ENCODE results near the gene ABR. TPM values are rescaled to one million over a fixed set of nuclear protein-coding genes. Genes with fewer than 3 reads are reported as not detected.

The ABR gene
- polyA plus RNA-seq, 2 of the 4 experiments (the other 2 are of a cell fraction) = 70.9 to 73.8 TPM

GRCh38 chr17:1071103-1071825 lies 108.5 kb downstream of the ABR start:
- peaks cover 2% of the 10 kb centered on the region; the same call in 1 of the 3 replicates for H3K9me3 ChIP-seq
- FAIRE-seq (no peak), DNase-seq (ENCODE audit: low read depth in 1 of 2, low spot score in 1 of 2) (no peak), ATAC-seq (no peak)
- H3K27ac ChIP-seq = no peak overlapping the region
- POLR2A ChIA-PET = no interaction called here
- H3K4me2 ChIP-seq = no peak overlapping the region
- TF ChIP-seq CHD2 (IDR thresholded peaks at IDR 0.05; ENCODE audit: low read length, partially characterized antibody) (no peak), SREBF2 (IDR thresholded peaks at IDR 0.05) (no peak), CTCF (IDR thresholded peaks at IDR 0.05) (no peak), MAFK (IDR thresholded peaks at IDR 0.05; ENCODE audit: partially characterized antibody) (no peak), MAZ (IDR thresholded peaks at IDR 0.05; ENCODE audit: borderline replicate concordance, low read depth, low read length) (no peak), JUN (IDR thresholded peaks at IDR 0.05) (no peak), FOSL2 (IDR thresholded peaks at IDR 0.05) (no peak), FOSL2 (CRISPR knock-in tag; IDR thresholded peaks at IDR 0.05) (no peak), RNF2 (IDR thresholded peaks at IDR 0.05; ENCODE audit: borderline replicate concordance, low read depth) (no peak)
- WGBS (ENCODE audit: missing lambda C conversion rate) = 92% methylated on average over 29 of the region's 29 CpGs
- peaks cover 9% of the 10 kb centered on the region for H3K4me1 ChIP-seq
- no peak overlapping the region for H3K4me3 ChIP-seq
- CTCF ChIA-PET = interaction anchor here (1.0 to 1.8 kb wide), 4 partner anchors 13 to 52 kb away, joined by 4 to 7 read pairs (median 4); no protein-coding TSS in a partner anchor

GRCh38 chr17:1070411-1070810 lies 109.4 kb downstream of the ABR start:
- H3K27ac ChIP-seq = no peak overlapping the region
- no peak for DNase-seq (ENCODE audit: low read depth in 1 of 2, low spot score in 1 of 2)
- WGBS (ENCODE audit: missing lambda C conversion rate) = 91% methylated on average over 20 of the region's 21 CpGs
- peaks cover 11% of the 10 kb centered on the region for H3K9me3 ChIP-seq
- ATAC-seq = no peak
- CTCF ChIA-PET = interaction anchor here (1.8 kb wide), 1 partner anchor 14 kb away, joined by 4 read pairs; no protein-coding TSS in a partner anchor
- H3K4me1 ChIP-seq = peaks cover 9% of the 10 kb centered on the region
- no peak for TF ChIP-seq JUNB (IDR thresholded peaks at IDR 0.05)
- no peak for TF ChIP-seq FOSB (CRISPR knock-in tag; IDR thresholded peaks at IDR 0.05)
- no peak for TF ChIP-seq CTCF (IDR thresholded peaks at IDR 0.05)
- no peak for TF ChIP-seq HOXB13 (CRISPR knock-in tag; IDR thresholded peaks at IDR 0.05; ENCODE audit: low read depth)
- TF ChIP-seq FOSL2 (IDR thresholded peaks at IDR 0.05) = no peak
- TF ChIP-seq FOSL2 (CRISPR knock-in tag; IDR thresholded peaks at IDR 0.05) = no peak
- no peak for TF ChIP-seq HES2 (IDR thresholded peaks at IDR 0.05)
- no peak for TF ChIP-seq TP53 (CRISPR knock-in tag; IDR thresholded peaks at IDR 0.05)
- no peak for TF ChIP-seq HDAC2 (IDR thresholded peaks at IDR 0.05)
- TF ChIP-seq JUN (IDR thresholded peaks at IDR 0.05) = no peak
- H3K4me3 ChIP-seq = no peak overlapping the region
- FAIRE-seq = no peak
- H3K4me2 ChIP-seq = no peak overlapping the region
- POLR2A ChIA-PET = no interaction called here

- Histone ChIP-seq H3K27ac (no peak overlapping the region), H3K4me1 (peaks cover 9% of the 10 kb centered on the region), H3K4me2 (no peak overlapping the region), H3K9me3 (peaks cover 11% of the 10 kb centered on the region), H3K4me3 (no peak overlapping the region)
- ChIA-PET CTCF (interaction anchor here (1.8 kb wide), 1 partner anchor 14 kb away, joined by 4 read pairs; no protein-coding TSS in a partner anchor), POLR2A (no interaction called here)
- FAIRE-seq (no peak), ATAC-seq (no peak), DNase-seq (ENCODE audit: low read depth in 1 of 2, low spot score in 1 of 2) (no peak)
- 98% methylated on average over 12 of the region's 21 CpGs for WGBS (ENCODE audit: missing lambda C conversion rate)
- TF ChIP-seq KDM5A (IDR thresholded peaks at IDR 0.05) = no peak
- no peak for TF ChIP-seq CBX2 (IDR thresholded peaks at IDR 0.05; ENCODE audit: borderline replicate concordance, low read depth)
- TF ChIP-seq, protein P1, sequence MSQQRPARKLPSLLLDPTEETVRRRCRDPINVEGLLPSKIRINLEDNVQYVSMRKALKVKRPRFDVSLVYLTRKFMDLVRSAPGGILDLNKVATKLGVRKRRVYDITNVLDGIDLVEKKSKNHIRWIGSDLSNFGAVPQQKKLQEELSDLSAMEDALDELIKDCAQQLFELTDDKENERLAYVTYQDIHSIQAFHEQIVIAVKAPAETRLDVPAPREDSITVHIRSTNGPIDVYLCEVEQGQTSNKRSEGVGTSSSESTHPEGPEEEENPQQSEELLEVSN (IDR thresholded peaks at IDR 0.05; ENCODE audit: borderline replicate concordance, low read depth) = no peak
- no peak for TF ChIP-seq CHD2 (IDR thresholded peaks at IDR 0.05; ENCODE audit: low read length, partially characterized antibody)
- TF ChIP-seq POLR2AphosphoS2 (conservative IDR thresholded peaks at IDR 0.05; ENCODE audit: low read length) = no peak
- TF ChIP-seq BCL3 (IDR thresholded peaks at IDR 0.05) = no peak
- no peak for TF ChIP-seq KDM1A (IDR thresholded peaks at IDR 0.05; ENCODE audit: low read depth)
- TF ChIP-seq PBX3 (IDR thresholded peaks at IDR 0.05) = no peak
- TF ChIP-seq PHF8 (IDR thresholded peaks at IDR 0.05; ENCODE audit: borderline replicate concordance, low read depth) = no peak
- TF ChIP-seq CEBPB (IDR thresholded peaks at IDR 0.05) = no peak
- no peak for TF ChIP-seq MAX (IDR thresholded peaks at IDR 0.05)
Measured at GRCh38 chr17:1069847-1070246, 109.9 kb downstream of the ABR start.
